Brain (organoid and tissue), 1 donor: ENCODE data around the gene TMEM31. TPM values are rescaled to one million over a fixed set of nuclear protein-coding genes. Genes with fewer than 3 reads are reported as not detected.

Source experiments
- polyA plus RNA-seq: library from polyadenylated mRNA; stranded (reverse); fragments of 350-450 nt; fragmentation: Illumina TruSeq; extraction: RNeasy Lipid Tissue Mini Kit (QIAGEN cat#74804); gene quantifications from one replicate; pipeline ENCODE4 v1.2.3, GENCODE V29; 2015; ENCODE audit warnings: low read depth, low replicate concordance; ENCODE audit not compliant: insufficient read depth

The TMEM31 gene
- polyA plus RNA-seq, 1 donor from 2014 or later, result 1.2 TPM

Other genes starting within 250 kb of the TMEM31 start
- gene RAB40A, start 191.4 kb upstream of the TMEM31 start, polyA plus RNA-seq, result 0.42 TPM
- gene TCEAL4, start 125.4 kb upstream of the TMEM31 start, polyA plus RNA-seq, result 126 TPM
- 111 TPM for gene TCEAL3, start 102.9 kb upstream of the TMEM31 start, polyA plus RNA-seq
- 28.5 TPM for gene TCEAL1, start 81.9 kb upstream of the TMEM31 start, polyA plus RNA-seq
- 374 TPM for gene MORF4L2, start 24.2 kb upstream of the TMEM31 start, polyA plus RNA-seq
- gene PLP1, start 65.9 kb downstream of the TMEM31 start, polyA plus RNA-seq, result 1,325 TPM
- gene RAB9B, start 121.3 kb downstream of the TMEM31 start, polyA plus RNA-seq, result 8.2 TPM